ENCODE data around the gene ZNF398.

- TF ChIP-seq, protein P1, sequence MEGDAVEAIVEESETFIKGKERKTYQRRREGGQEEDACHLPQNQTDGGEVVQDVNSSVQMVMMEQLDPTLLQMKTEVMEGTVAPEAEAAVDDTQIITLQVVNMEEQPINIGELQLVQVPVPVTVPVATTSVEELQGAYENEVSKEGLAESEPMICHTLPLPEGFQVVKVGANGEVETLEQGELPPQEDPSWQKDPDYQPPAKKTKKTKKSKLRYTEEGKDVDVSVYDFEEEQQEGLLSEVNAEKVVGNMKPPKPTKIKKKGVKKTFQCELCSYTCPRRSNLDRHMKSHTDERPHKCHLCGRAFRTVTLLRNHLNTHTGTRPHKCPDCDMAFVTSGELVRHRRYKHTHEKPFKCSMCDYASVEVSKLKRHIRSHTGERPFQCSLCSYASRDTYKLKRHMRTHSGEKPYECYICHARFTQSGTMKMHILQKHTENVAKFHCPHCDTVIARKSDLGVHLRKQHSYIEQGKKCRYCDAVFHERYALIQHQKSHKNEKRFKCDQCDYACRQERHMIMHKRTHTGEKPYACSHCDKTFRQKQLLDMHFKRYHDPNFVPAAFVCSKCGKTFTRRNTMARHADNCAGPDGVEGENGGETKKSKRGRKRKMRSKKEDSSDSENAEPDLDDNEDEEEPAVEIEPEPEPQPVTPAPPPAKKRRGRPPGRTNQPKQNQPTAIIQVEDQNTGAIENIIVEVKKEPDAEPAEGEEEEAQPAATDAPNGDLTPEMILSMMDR (IDR thresholded peaks at IDR 0.05): no peak
- TF ChIP-seq POLR2A (IDR thresholded peaks at IDR 0.05): no peak
- TF ChIP-seq EP300 (IDR thresholded peaks at IDR 0.05): no peak
- no peak for TF ChIP-seq POLR2AphosphoS5 (IDR thresholded peaks at IDR 0.05)
Observed at GRCh38 chr7:149130572-149131198, 16.6 kb upstream of the ZNF398 start.

All from gastroesophageal sphincter (tissue), 3 donors.